Lower leg skin (tissue), 4 donors: Measurements from ENCODE around the gene RNF17. TPM values are rescaled to one million over a fixed set of nuclear protein-coding genes. Genes with fewer than 3 reads are reported as not detected.

Experiments used
- DNase-seq, 2 donors: peaks; one replicate each; pipeline ENCODE4 v3.0.0-alpha.2; 2019; ENCODE audit warnings: low spot score in 2 of 2
- H3K4me3 ChIP-seq: fragments of 200-600 bp; sonication (generic); 2 replicates; pipeline ENCODE4 v1.5.1; 2017; ENCODE audit warnings: mild to moderate bottlenecking, low read depth; ENCODE audit not compliant: poor library complexity, severe bottlenecking
- CTCF ChIP-seq, 3 donors: fragments of 450-650 bp; IDR thresholded peaks; one replicate each; pipeline ENCODE4 v1.5.1; 2016; ENCODE audit warnings: antibody characterized with exemption in 3 of 3, mild to moderate bottlenecking in 3 of 3, moderate library complexity in 2 of 3
- POLR2A ChIP-seq, 2 donors: fragments of 450-650 bp; IDR thresholded peaks; one replicate each; pipeline ENCODE4 v1.6.1; 2016 to 2017; ENCODE audit warnings: antibody characterized with exemption in 2 of 2, mild to moderate bottlenecking in 1 of 2, moderate library complexity in 1 of 2
- WGBS, 2 donors: methylation state at CpG; one replicate each; pipeline ENCODE4 v1.1.5; 2018; 5-methylcytosine and 5-hydroxymethylcytosine counted together
- intact Hi-C: fragments of 100-400 bp; cut with DNase I; formaldehyde crosslinking; loops from one replicate; pipeline ENCODE4 v1.15.0; 2023; ENCODE audit warnings: low total_unique reads
- total RNA-seq, 4 donors: library from RNA; depleted of rRNA; stranded (reverse); fragments of >200 nt; gene quantifications; one replicate each; pipeline ENCODE4 v1.1.0, GENCODE V29; 2016

RNF17 gene
- total RNA-seq, 4 donors from 2014 or later = 0.19 TPM; not detected in 3

- H3K4me3 ChIP-seq = no peak overlapping the region
- no peak for DNase-seq
- intact Hi-C loops = no loop called here
- WGBS, 2 donors = 73 to 76% methylated on average over 6 of the region's 6 CpGs
- TF ChIP-seq CTCF (IDR thresholded peaks at IDR 0.05) (no peak), POLR2A (IDR thresholded peaks at IDR 0.05) (no peak)
Observed at GRCh38 chr13:24870380-24870760, 106.4 kb downstream of the RNF17 start.

- 77 to 86% methylated on average over 6 of the region's 6 CpGs for WGBS, 2 donors
- no peak for TF ChIP-seq POLR2A (IDR thresholded peaks at IDR 0.05)
- no peak for TF ChIP-seq CTCF (IDR thresholded peaks at IDR 0.05)
- no peak overlapping the region for H3K4me3 ChIP-seq
- intact Hi-C loops = no loop called here
- no peak for DNase-seq
Observed at GRCh38 chr13:24875566-24875965, 111.6 kb downstream of the RNF17 start.

GRCh38 chr13:24877531-24877930, 113.6 kb downstream of the RNF17 start:
- no peak for DNase-seq
- intact Hi-C loops = no loop called here
- TF ChIP-seq CTCF (IDR thresholded peaks at IDR 0.05) (no peak), POLR2A (IDR thresholded peaks at IDR 0.05) (no peak)
- no peak overlapping the region for H3K4me3 ChIP-seq
- WGBS, 2 donors = 86 to 90% methylated on average over 1 of the region's 1 CpG

GRCh38 chr13:24878340-24878739, 114.4 kb downstream of the RNF17 start:
- WGBS, 2 donors = 87 to 94% methylated on average over 2 of the region's 2 CpGs
- TF ChIP-seq CTCF (IDR thresholded peaks at IDR 0.05) (no peak), POLR2A (IDR thresholded peaks at IDR 0.05) (no peak)
- intact Hi-C loops = no loop called here
- no peak overlapping the region for H3K4me3 ChIP-seq
- no peak for DNase-seq

GRCh38 chr13:24882665-24883064, 118.7 kb downstream of the RNF17 start:
- no peak for DNase-seq
- no peak overlapping the region for H3K4me3 ChIP-seq
- intact Hi-C loops = no loop called here
- WGBS, 2 donors = 97 to 98% methylated on average over 2 of the region's 2 CpGs
- no peak for TF ChIP-seq CTCF (IDR thresholded peaks at IDR 0.05)
- no peak for TF ChIP-seq POLR2A (IDR thresholded peaks at IDR 0.05)

GRCh38 chr13:24887759-24888158, 123.8 kb downstream of the RNF17 start:
- no peak for DNase-seq
- TF ChIP-seq POLR2A (IDR thresholded peaks at IDR 0.05) (no peak), CTCF (IDR thresholded peaks at IDR 0.05) (no peak)
- no peak overlapping the region for H3K4me3 ChIP-seq
- intact Hi-C loops = no loop called here
- WGBS, 2 donors = 93 to 95% methylated on average over 6 of the region's 6 CpGs
